ENCODE data around the gene IL9. TPM values are rescaled to one million over a fixed set of nuclear protein-coding genes. Genes with fewer than 3 reads are reported as not detected.

IL9 gene
- total RNA-seq = not detected in 2 replicates
- polyA plus RNA-seq = not detected in 2 replicates
- not detected in 2 replicates for polyA plus RNA-seq (2012)
- polyA minus RNA-seq (ENCODE audit: low replicate concordance) = not detected in 2 replicates

- no peaks in the 10 kb centered on the region for H3K79me2 ChIP-seq (ENCODE audit: control insufficient read depth, insufficient read depth, low read length)
- no peak within 1 kb of the TSS for H3K9ac ChIP-seq (ENCODE audit: insufficient read depth, low read length)
- H3K4me3 ChIP-seq (replicated peaks in 1 of 4; ENCODE audit: control extremely low read depth in 1 of 4, insufficient read depth in 1 of 4, low read depth in 3 of 4, low read length in 4 of 4) = no peak within 1 kb of the TSS
- no peaks in the 10 kb centered on the region for H4K20me1 ChIP-seq (ENCODE audit: control insufficient read depth, extremely low read depth, insufficient read depth, low read length)
- H3K4me1 ChIP-seq (ENCODE audit: control insufficient read depth, extremely low read depth, insufficient read depth, low read length) = no peaks in the 10 kb centered on the region
- H3K36me3 ChIP-seq (ENCODE audit: control insufficient read depth, insufficient read depth, low read length) = no peaks in the 10 kb centered on the region
- peaks cover 7% of the 10 kb centered on the region for H3K27me3 ChIP-seq (ENCODE audit: control insufficient read depth, insufficient read depth, low read length)
- H3K27ac ChIP-seq (ENCODE audit: insufficient read depth, low read length) = no peak within 1 kb of the TSS
- no peak within 1 kb of the TSS for H3K4me2 ChIP-seq (ENCODE audit: extremely low read depth, insufficient read depth, low read length)
- H2AFZ ChIP-seq (ENCODE audit: low read length) = no peak within 1 kb of the TSS
- H3K9me3 ChIP-seq (ENCODE audit: control insufficient read depth, insufficient read depth, low read depth, low read length) = no peaks in the 10 kb centered on the region
- no peak for DNase-seq (ENCODE audit: low read depth in 2 of 2)
- no peak for TF ChIP-seq EZH2 (IDR thresholded peaks at IDR 0.05; ENCODE audit: low read length, missing control alignments)
- TF ChIP-seq CTCF (conservative IDR thresholded peaks at IDR 0.05 in 1 of 2, IDR thresholded peaks at IDR 0.05 in 1 of 2; ENCODE audit: low read depth in 1 of 2, low read length in 2 of 2) = no peak
These were observed at the start of gene IL9 for GRCh38 chr5:135895474-135896006. IL9 (minus strand) TSS chr5:135895841; CDS start chr5:135895816, 25 bp downstream.

GRCh38 chr5:135944967-135945560, 49.4 kb upstream of the IL9 start:
- no peaks in the 10 kb centered on the region for H3K36me3 ChIP-seq (ENCODE audit: control insufficient read depth, insufficient read depth, low read length)
- no peak overlapping the region for H3K9ac ChIP-seq (ENCODE audit: insufficient read depth, low read length)
- DNase-seq (ENCODE audit: low read depth in 2 of 2) = peak; percentile 78 to 94
- no peaks in the 10 kb centered on the region for H3K79me2 ChIP-seq (ENCODE audit: control insufficient read depth, insufficient read depth, low read length)
- H3K4me2 ChIP-seq (ENCODE audit: extremely low read depth, insufficient read depth, low read length) = no peak overlapping the region
- no peaks in the 10 kb centered on the region for H3K4me1 ChIP-seq (ENCODE audit: control insufficient read depth, extremely low read depth, insufficient read depth, low read length)
- no peak overlapping the region for H2AFZ ChIP-seq (ENCODE audit: low read length)
- TF ChIP-seq CTCF (conservative IDR thresholded peaks at IDR 0.05 in 1 of 2, IDR thresholded peaks at IDR 0.05 in 1 of 2; ENCODE audit: low read depth in 1 of 2, low read length in 2 of 2) (peak; percentile 68 to 74), EZH2 (IDR thresholded peaks at IDR 0.05; ENCODE audit: low read length, missing control alignments) (no peak)
- no peaks in the 10 kb centered on the region for H3K9me3 ChIP-seq (ENCODE audit: control insufficient read depth, insufficient read depth, low read depth, low read length)
- H3K27me3 ChIP-seq (ENCODE audit: control insufficient read depth, insufficient read depth, low read length) = no peaks in the 10 kb centered on the region
- H3K27ac ChIP-seq (ENCODE audit: insufficient read depth, low read length) = no peak overlapping the region
- no peak overlapping the region for H3K4me3 ChIP-seq (replicated peaks in 1 of 4; ENCODE audit: control extremely low read depth in 1 of 4, insufficient read depth in 1 of 4, low read depth in 3 of 4, low read length in 4 of 4)
- no peaks in the 10 kb centered on the region for H4K20me1 ChIP-seq (ENCODE audit: control insufficient read depth, extremely low read depth, insufficient read depth, low read length)

- no peak overlapping the region for H3K4me3 ChIP-seq (replicated peaks in 1 of 4; ENCODE audit: control extremely low read depth in 1 of 4, insufficient read depth in 1 of 4, low read depth in 3 of 4, low read length in 4 of 4)
- H3K9ac ChIP-seq (ENCODE audit: insufficient read depth, low read length) = no peak overlapping the region
- H3K36me3 ChIP-seq (ENCODE audit: control insufficient read depth, insufficient read depth, low read length) = no peaks in the 10 kb centered on the region
- TF ChIP-seq EZH2 (IDR thresholded peaks at IDR 0.05; ENCODE audit: low read length, missing control alignments) = no peak
- no peak for TF ChIP-seq CTCF (conservative IDR thresholded peaks at IDR 0.05 in 1 of 2, IDR thresholded peaks at IDR 0.05 in 1 of 2; ENCODE audit: low read depth in 1 of 2, low read length in 2 of 2)
- H3K27ac ChIP-seq (ENCODE audit: insufficient read depth, low read length) = no peak overlapping the region
- H3K27me3 ChIP-seq (ENCODE audit: control insufficient read depth, insufficient read depth, low read length) = no peaks in the 10 kb centered on the region
- no peak overlapping the region for H3K4me2 ChIP-seq (ENCODE audit: extremely low read depth, insufficient read depth, low read length)
- H2AFZ ChIP-seq (ENCODE audit: low read length) = no peak overlapping the region
- DNase-seq (ENCODE audit: low read depth in 2 of 2) = no peak
- no peaks in the 10 kb centered on the region for H4K20me1 ChIP-seq (ENCODE audit: control insufficient read depth, extremely low read depth, insufficient read depth, low read length)
- no peaks in the 10 kb centered on the region for H3K4me1 ChIP-seq (ENCODE audit: control insufficient read depth, extremely low read depth, insufficient read depth, low read length)
- H3K9me3 ChIP-seq (ENCODE audit: control insufficient read depth, insufficient read depth, low read depth, low read length) = no peaks in the 10 kb centered on the region
- no peaks in the 10 kb centered on the region for H3K79me2 ChIP-seq (ENCODE audit: control insufficient read depth, insufficient read depth, low read length)
These were observed 48.9 kb upstream of the IL9 start for GRCh38 chr5:135944564-135944963.

All from fibroblast of lung (primary cell).